Sigmoid colon (tissue), 7 donors: ENCODE data around the gene PAX5. TPM values are rescaled to one million over a fixed set of nuclear protein-coding genes. Genes with fewer than 3 reads are reported as not detected.

ENCODE experiments used
- DNase-seq: peaks from one replicate; pipeline ENCODE4 v3.0.0-alpha.2; 2019
- H3K27ac ChIP-seq, 4 donors: fragments of 200-600 bp; sonication (generic); one replicate each; pipeline ENCODE4 v1.5.1; 2016 to 2019; ENCODE audit warnings: mild to moderate bottlenecking in 1 of 4
- H3K27me3 ChIP-seq, 3 donors: fragments of 200-600 bp; sonication (generic); one replicate each; pipeline ENCODE4 v1.5.1; 2019; ENCODE audit warnings: mild to moderate bottlenecking in 1 of 3
- H3K36me3 ChIP-seq, 4 donors: fragments of 200-600 bp; sonication (generic); one replicate each; pipeline ENCODE4 v1.5.1; 2016 to 2019
- H3K4me1 ChIP-seq, 4 donors: fragments of 200-600 bp; sonication (generic); one replicate each; pipeline ENCODE4 v1.5.1; 2017 to 2019
- H3K4me3 ChIP-seq, 4 donors: fragments of 200-600 bp; sonication (generic); one replicate each; pipeline ENCODE4 v1.5.1; 2017 to 2019; ENCODE audit warnings: mild to moderate bottlenecking in 2 of 4, moderate library complexity in 1 of 4
- H3K9me3 ChIP-seq, 4 donors: fragments of 200-600 bp in 3 of 4; sonication (generic) in 3 of 4; one replicate each; pipeline versions ENCODE4 v1.5.1 to v1.6.1; 2013 to 2019
- CTCF ChIP-seq, 4 experiments: fragments of 450-650 bp in 3 of 4; fragments of 200-600 bp in 1 of 4; IDR thresholded peaks; one replicate each; pipeline ENCODE4 v1.5.1; 2016 to 2019; ENCODE audit warnings: antibody characterized with exemption in 4 of 4, mild to moderate bottlenecking in 3 of 4, moderate library complexity in 2 of 4
- EP300 ChIP-seq, 4 donors: sonication (generic); formaldehyde crosslinking; IDR thresholded peaks; one replicate each; pipeline ENCODE4 v1.6.1; 2017; ENCODE audit warnings: antibody characterized with exemption in 4 of 4
- POLR2A ChIP-seq, 2 donors: fragments of 450-650 bp; IDR thresholded peaks; one replicate each; pipeline ENCODE4 v1.6.1; 2016; ENCODE audit warnings: antibody characterized with exemption in 2 of 2, mild to moderate bottlenecking in 2 of 2, moderate library complexity in 2 of 2
- POLR2AphosphoS5 ChIP-seq, 4 donors: sonication (generic); formaldehyde crosslinking; IDR thresholded peaks; one replicate each; pipeline ENCODE4 v1.6.1; 2017; ENCODE audit warnings: antibody characterized with exemption in 4 of 4
- WGBS, 2 donors: extraction: QIAGEN DNeasy Blood & Tissue Kit; methylation state at CpG; one replicate each; pipeline ENCODE4 v1.1.7; 2013; 5-methylcytosine and 5-hydroxymethylcytosine counted together
- intact Hi-C: fragments of 100-400 bp; cut with DNase I; formaldehyde crosslinking; loops from one replicate; pipeline ENCODE4 v1.15.1; 2023
- polyA plus RNA-seq, 3 donors: library from polyadenylated mRNA; stranded (reverse); fragments of 200-250 nt; gene quantifications; one replicate each; pipeline ENCODE4 v1.2.3, GENCODE V29; 2013
- total RNA-seq, 4 donors: library from RNA; depleted of rRNA; stranded (reverse); fragments of >200 nt; gene quantifications; one replicate each; pipeline ENCODE4 v1.1.0, GENCODE V29; 2016
- donor health status: healthy with polysubstance abuse.
- donor health status: Bipolar disorder and iron deficiency.
- donor health status: healthy.

PAX5 gene
- total and polyA plus RNA-seq, 7 donors: under 0.01 to 20.1 (median 0.23) TPM; not detected in 4

GRCh38 chr9:37029304-37029775 lies 4.7 kb downstream of the PAX5 start:
- intact Hi-C loops: no loop called here
- H3K27ac ChIP-seq: no peak overlapping the region
- WGBS, 2 donors: 4 to 5% methylated on average over 23 of the region's 23 CpGs
- no peak for TF ChIP-seq POLR2A (IDR thresholded peaks at IDR 0.05)
- no peak for TF ChIP-seq EP300 (IDR thresholded peaks at IDR 0.05)
- no peak for TF ChIP-seq CTCF (IDR thresholded peaks at IDR 0.05)
- TF ChIP-seq POLR2AphosphoS5 (IDR thresholded peaks at IDR 0.05): no peak
- H3K4me1 ChIP-seq: peaks cover 0 to 57% (median 50%) of the 10 kb centered on the region in 4 donors
- no peaks in the 10 kb centered on the region for H3K36me3 ChIP-seq
- no peaks in the 10 kb centered on the region for H3K9me3 ChIP-seq
- no peak overlapping the region for H3K4me3 ChIP-seq
- H3K27me3 ChIP-seq: peaks cover 84 to 100% (median 100%) of the 10 kb centered on the region in 3 donors
- no peak for DNase-seq

GRCh38 chr9:37028420-37029031 lies 5.5 kb downstream of the PAX5 start:
- H3K9me3 ChIP-seq: no peaks in the 10 kb centered on the region
- no peak overlapping the region for H3K4me3 ChIP-seq
- H3K36me3 ChIP-seq: no peaks in the 10 kb centered on the region
- intact Hi-C loops: no loop called here
- TF ChIP-seq EP300 (IDR thresholded peaks at IDR 0.05) (no peak), POLR2A (IDR thresholded peaks at IDR 0.05) (no peak), POLR2AphosphoS5 (IDR thresholded peaks at IDR 0.05) (no peak), CTCF (IDR thresholded peaks at IDR 0.05) (no peak)
- peaks cover 0 to 50% (median 47%) of the 10 kb centered on the region in 4 donors for H3K4me1 ChIP-seq
- peaks cover 81 to 100% (median 98%) of the 10 kb centered on the region in 3 donors for H3K27me3 ChIP-seq
- no peak for DNase-seq
- 16 to 26% methylated on average over 22 of the region's 22 CpGs for WGBS, 2 donors
- no peak overlapping the region for H3K27ac ChIP-seq

- H3K27me3 ChIP-seq: peaks cover 79 to 100% (median 97%) of the 10 kb centered on the region in 3 donors
Measured at GRCh38 chr9:37027582-37028419, 6.3 kb downstream of the PAX5 start.

GRCh38 chr9:37026931-37027581 lies 7.0 kb downstream of the PAX5 start:
- peaks cover 0 to 50% (median 47%) of the 10 kb centered on the region in 4 donors for H3K4me1 ChIP-seq
- intact Hi-C loops: no loop called here
- peaks cover 77 to 100% (median 89%) of the 10 kb centered on the region in 3 donors for H3K27me3 ChIP-seq
- H3K27ac ChIP-seq: no peak overlapping the region
- H3K4me3 ChIP-seq: peak overlapping the region in 2 of 4 donors; percentile 23 to 27
- no peak for DNase-seq
- TF ChIP-seq CTCF (IDR thresholded peaks at IDR 0.05) (no peak), POLR2AphosphoS5 (IDR thresholded peaks at IDR 0.05) (no peak), POLR2A (IDR thresholded peaks at IDR 0.05) (no peak), EP300 (IDR thresholded peaks at IDR 0.05) (no peak)
- H3K36me3 ChIP-seq: no peaks in the 10 kb centered on the region
- WGBS, 2 donors: 1 to 10% methylated on average over 56 of the region's 56 CpGs
- H3K9me3 ChIP-seq: no peaks in the 10 kb centered on the region

More at GRCh38 chr9:37027582-37028419, 6.3 kb downstream of the PAX5 start:
- Histone ChIP-seq H3K4me1 (peaks cover 0 to 50% (median 47%) of the 10 kb centered on the region in 4 donors), H3K36me3 (no peaks in the 10 kb centered on the region), H3K27ac (no peak overlapping the region), H3K9me3 (no peaks in the 10 kb centered on the region), H3K4me3 (peak overlapping the region in 2 of 4 donors; percentile 23 to 27)
- intact Hi-C loops: no loop called here
- 2 to 3% methylated on average over 58 of the region's 58 CpGs for WGBS, 2 donors
- TF ChIP-seq CTCF (IDR thresholded peaks at IDR 0.05) (no peak), POLR2A (IDR thresholded peaks at IDR 0.05) (no peak), POLR2AphosphoS5 (IDR thresholded peaks at IDR 0.05) (no peak), EP300 (IDR thresholded peaks at IDR 0.05) (no peak)
- no peak for DNase-seq
